Stimulated activated CD8-positive, alpha-beta memory T cell treated with anti-CD3 and anti-CD28 coated beads, Interleukin-4, amount 100 ng/mL, for 48 hours (primary cell): Measurements from ENCODE around the gene NT5DC2.

Experiments used
- DNase-seq: peaks from one replicate; pipeline ENCODE4 v3.0.0-alpha.2; 2020

Gene NT5DC2

DNA sequence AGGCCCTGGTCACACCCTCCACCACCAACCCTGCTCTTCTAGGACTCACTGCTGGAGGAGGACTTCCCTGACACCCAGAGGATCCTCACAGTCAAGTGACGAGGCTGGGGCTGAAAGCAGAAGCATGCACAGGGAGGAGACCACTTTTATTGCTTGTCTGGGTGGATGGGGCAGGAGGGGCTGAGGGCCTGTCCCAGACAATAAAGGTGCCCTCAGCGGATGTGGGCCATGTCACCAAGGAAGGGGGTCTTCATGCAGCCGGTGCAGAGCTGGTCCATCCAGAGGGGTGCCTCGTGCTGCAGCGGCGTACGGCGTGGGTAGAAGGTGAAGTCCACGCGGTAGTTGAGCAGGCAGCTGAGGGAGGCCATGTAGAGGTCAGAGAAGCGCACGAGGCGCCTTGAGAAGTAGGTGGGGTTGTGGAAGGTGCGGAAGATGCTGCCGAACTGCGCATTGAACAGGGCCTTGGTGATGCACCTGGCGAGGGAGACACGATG lies 9.4 kb downstream of the NT5DC2 start:
- no peak for DNase-seq

DNA sequence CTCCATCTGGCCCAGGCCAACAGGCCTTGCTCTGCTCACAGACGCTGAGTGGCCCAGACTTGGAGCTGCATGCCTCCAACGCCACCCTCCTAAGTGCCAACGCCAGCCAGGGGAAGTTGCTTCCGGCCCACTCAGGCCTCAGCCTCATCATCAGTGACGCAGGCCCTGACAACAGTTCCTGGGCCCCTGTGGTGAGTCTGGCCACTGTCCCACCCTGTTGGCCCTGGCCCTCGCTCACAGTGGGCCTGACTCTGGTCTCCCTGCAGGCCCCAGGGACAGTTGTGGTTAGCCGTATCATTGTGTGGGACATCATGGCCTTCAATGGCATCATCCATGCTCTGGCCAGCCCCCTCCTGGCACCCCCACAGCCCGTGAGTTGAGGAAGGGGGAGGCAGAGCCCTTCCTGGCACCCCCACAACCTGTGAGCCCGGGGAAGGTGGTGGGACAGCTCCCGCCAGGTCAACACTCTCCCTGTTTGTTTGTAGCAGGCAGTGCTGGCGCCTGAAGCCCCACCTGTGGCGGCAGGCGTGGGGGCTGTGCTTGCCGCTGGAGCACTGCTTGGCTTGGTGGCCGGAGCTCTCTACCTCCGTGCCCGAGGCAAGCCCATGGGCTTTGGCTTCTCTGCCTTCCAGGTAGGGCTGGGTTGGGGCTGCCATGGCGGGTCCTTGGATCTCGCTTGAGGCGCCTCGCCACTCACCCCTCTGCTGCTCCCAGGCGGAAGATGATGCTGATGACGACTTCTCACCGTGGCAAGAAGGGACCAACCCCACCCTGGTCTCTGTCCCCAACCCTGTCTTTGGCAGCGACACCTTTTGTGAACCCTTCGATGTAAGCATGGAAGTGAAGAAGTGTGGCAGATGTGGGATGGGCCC lies 10.0 kb downstream of the NT5DC2 start:
- DNase-seq = no peak

DNA sequence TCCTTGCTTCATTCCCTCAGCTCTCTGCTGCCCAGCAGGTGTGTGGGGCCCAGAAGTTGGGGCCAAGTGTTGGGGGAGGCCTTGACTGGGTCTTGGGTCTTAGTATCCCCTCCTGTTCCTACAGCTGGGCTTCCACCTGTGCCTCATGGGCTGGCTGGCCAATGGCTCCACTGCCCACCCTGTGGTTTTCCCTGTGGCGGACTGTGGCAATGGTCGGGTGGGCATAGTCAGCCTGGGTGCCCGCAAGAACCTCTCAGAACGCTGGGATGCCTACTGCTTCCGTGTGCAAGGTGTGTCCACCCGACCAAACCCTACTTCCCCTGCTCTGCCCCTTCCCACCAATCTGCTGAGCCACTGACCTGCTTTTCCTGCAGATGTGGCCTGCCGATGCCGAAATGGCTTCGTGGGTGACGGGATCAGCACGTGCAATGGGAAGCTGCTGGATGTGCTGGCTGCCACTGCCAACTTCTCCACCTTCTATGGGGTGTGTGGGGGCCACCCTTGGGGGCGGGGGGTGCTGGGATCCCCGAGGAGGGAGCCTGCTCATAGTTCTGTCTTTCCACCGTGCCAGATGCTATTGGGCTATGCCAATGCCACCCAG lies 10.9 kb downstream of the NT5DC2 start:
- no peak for DNase-seq

- DNase-seq = no peak
These were observed 11.6 kb downstream of the NT5DC2 start for GRCh38 chr3:52521881-52522650.

- DNase-seq = no peak
These were observed 12.2 kb downstream of the NT5DC2 start for GRCh38 chr3:52521488-52521824.

GRCh38 chr3:52520716-52521487 lies 12.8 kb downstream of the NT5DC2 start:
- no peak for DNase-seq

- DNase-seq = no peak
These were observed 13.5 kb downstream of the NT5DC2 start for GRCh38 chr3:52520141-52520667.

DNA sequence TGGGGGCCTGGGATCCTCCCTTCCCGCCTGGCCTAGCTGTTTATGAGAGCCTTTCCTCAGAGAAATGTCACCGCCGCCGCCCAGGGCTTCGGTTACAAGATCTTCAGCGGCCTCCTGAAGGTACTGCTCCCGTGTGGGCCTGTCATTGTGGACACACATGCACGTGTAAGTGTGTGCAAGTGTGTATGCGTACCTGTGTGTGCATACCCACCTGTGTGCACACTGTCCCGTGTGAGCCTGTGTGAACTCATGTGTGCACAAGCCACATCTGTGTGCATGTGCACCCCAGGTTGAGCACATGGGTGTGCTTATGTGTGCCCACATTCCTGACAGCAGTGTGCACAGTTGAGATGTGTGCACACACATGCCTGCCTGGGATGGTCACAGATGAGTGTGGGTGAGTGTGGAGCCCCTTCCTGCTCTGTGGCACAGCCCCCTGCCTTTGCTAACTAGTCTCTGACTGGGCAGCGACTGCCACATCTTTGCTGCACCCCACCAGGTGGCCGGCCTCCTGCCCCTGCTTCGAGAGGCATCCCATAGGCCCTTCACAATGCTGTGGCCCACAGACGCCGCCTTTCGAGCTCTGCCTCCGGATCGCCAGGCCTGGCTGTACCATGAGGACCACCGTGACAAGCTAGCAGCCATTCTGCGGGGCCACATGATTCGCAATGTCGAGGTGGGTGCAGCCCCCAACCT lies 14.1 kb downstream of the NT5DC2 start:
- DNase-seq = no peak

- DNase-seq = no peak
These were observed 14.8 kb downstream of the NT5DC2 start for GRCh38 chr3:52518723-52519444.

DNA sequence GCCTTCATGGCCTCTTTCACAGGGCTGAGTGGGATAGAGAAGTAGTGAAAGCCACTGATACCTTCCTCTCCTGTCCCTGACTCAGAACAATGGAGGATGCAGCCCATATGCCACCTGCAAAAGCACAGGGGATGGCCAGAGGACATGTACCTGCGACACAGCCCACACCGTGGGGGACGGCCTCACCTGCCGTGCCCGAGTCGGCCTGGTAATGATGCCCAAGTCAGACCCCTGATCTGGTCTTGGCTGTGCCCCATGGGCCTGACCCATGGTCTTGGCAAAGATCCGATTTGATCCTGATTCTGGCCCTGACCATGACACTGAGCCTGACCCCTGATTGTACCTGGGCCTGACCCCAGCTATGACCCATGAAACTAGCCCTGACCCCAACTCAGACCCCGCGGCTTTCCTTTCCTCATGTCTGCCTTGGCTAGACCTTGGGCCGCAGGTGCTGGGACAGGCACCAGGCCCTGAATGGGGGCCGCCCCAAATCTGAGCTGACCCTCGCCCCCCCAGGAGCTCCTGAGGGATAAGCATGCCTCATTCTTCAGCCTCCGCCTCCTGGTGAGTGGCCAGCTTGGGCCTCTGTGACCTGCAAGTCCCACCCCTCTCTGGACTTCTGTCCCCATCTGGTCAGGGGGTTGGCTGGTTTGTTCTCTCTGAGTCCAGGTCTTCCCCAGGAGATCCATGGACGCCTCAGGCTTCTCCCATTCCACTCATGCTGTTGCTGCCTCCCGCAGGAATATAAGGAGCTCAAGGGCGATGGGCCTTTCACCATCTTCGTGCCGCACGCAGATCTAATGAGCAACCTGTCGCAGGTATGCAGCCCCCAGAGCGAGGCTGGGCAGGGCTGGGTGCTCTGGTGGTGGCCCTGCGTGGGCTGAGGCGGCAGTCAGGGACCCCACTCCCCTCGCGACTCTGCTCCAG lies 15.6 kb downstream of the NT5DC2 start:
- no peak for DNase-seq

- no peak for DNase-seq
These were observed 17.0 kb downstream of the NT5DC2 start for GRCh38 chr3:52516509-52517195.

DNA sequence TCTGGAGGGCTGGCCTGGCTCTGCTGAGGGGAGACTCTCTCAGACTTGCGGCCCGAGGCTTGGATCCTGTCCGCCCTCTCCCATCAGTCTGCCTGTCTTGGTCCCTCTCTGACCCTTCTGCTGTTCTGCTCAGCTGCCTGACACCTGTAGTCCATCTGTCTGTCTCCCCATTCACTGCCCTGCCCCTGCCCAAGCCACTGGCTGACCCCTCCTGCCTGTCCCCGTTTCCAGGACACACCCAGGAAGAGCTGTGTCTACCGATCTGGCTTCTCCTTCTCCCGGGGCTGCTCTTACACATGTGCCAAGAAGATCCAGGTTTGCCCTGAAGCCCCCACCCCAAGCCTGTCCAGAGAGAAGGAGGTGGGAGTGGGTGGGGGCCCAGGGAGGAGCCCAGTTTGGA lies 18.5 kb downstream of the NT5DC2 start:
- no peak for DNase-seq

- DNase-seq = no peak
These were observed 19.1 kb downstream of the NT5DC2 start for GRCh38 chr3:52514576-52514975.

DNA sequence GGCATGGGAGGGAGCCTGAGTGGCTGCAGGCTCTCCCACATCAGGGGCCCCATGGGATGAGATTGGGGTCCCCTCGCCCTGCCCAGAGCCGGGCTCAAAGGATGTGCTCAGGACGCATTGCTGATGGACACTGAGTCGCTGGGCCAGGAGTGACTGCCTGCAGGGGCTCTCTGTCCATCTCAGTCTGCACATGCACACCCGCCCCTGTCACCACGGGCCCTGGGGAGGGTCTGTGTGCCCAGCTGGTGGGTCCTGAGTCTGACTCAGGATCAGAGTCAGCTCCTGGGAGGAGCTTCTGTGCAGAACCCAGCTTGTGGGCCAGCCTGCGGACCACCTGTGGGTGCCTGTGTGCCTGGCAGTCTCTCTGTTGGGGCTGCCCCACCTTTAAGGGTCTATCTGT lies 20.4 kb downstream of the NT5DC2 start:
- DNase-seq = no peak

DNA sequence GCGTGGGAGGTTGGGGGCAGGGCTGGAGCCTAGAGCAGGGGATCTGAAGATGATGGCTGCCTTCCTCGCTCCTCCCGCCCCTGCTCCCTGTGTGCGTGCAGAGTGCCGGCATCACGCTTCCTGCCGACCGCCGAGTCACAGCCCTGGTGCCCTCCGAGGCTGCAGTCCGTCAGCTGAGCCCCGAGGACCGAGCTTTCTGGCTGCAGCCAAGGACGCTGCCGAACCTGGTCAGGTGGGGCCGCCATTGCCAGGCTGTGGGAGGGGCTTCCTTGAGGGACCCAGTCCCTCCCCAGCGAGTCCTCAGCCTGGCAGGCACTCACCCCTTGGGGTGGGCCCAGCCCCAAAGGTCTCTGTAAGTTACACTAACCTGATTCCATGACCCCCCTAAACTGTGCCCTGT lies 20.9 kb downstream of the NT5DC2 start:
- no peak for DNase-seq

DNA sequence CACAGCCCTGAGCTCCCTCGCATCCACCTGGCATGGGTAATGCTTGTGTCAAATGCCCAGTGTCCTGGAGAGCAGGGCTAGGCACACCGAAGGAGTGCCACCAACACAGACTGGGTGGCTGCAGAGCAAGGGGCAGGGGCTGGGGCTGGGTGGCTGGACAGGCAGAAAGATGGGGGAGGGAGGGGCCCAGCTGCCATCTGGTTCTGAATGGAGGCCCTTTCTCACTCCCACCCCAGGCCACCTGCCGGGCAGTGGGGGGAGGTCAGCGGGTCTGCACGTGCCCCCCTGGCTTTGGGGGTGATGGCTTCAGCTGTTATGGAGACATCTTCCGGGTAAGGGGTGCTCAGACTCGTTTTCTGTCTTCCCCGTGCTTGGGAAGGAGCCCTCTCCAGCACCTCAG lies 21.6 kb downstream of the NT5DC2 start:
- DNase-seq = no peak

DNA sequence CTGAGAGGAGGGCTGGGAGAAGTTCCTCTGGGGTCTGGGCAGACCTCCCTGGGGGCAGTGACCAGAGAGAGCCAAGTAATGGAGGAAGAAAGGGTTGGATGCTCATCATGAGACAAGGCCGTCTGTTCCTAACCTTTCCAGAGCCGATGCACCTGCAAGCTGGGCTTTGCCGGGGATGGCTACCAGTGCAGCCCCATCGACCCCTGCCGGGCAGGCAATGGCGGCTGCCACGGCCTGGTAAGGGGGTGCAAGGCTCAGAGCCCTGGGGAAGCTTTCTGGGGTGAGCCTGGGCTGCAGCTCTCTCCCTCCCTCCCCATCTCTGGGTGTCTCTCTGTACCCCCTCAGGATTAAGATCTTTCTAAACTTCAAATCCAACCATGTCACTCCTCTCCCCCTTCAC lies 22.1 kb downstream of the NT5DC2 start:
- no peak for DNase-seq

DNA sequence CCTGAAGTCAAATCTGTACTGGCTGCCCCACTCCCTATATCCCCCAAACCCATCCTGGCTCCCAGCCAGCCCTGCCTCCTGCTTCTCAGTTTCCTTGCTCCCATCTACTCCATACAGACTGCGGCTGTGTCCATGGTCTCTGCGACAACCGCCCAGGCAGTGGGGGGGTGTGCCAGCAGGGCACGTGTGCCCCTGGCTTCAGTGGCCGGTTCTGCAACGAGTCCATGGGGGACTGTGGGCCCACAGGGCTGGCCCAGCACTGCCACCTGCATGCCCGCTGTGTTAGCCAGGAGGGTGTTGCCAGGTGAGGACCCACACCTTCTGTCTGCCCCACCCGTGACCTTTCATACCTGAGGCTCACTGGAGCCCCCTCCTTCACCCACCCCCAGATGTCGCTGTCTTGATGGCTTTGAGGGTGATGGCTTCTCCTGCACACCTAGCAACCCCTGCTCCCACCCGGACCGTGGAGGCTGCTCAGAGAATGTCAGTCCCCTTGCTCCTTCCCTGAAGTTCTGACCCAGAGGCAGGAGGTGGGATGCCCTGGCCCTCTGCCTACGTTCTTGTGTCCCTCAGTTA lies 23.8 kb downstream of the NT5DC2 start:
- DNase-seq = no peak

DNA sequence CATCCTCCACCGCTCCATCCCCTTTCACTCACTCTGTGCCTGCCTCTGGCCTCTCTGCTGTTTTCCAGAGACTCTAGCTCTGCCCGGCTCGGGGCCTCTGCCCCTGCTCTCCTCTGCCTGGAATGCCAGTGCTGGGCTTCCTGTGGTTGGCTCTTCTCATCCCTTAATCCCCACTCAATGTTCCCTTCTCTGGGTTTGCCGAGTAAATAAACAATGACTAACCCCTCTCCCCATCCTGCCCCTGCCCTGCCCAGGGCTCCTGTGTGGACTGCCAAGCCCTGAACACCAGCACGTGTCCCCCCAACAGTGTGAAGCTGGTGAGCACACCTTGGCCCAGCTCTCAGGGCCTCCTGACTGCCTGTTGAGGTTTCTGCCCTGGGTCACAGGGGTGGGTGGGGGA lies 26.3 kb downstream of the NT5DC2 start:
- no peak for DNase-seq
